SK-N-DZ (cell line): Measurements from ENCODE around the gene PBX3. TPM values are rescaled to one million over a fixed set of nuclear protein-coding genes. Genes with fewer than 3 reads are reported as not detected.

Experiments
- DNase-seq: peaks from one replicate; pipeline ENCODE4 v3.0.0-alpha.2; 2015; ENCODE audit warnings: low spot score
- polyA plus RNA-seq, 2 experiments: library from polyadenylated mRNA; depleted of rRNA; stranded (reverse); fragments of >200 nt; gene quantifications; 2 replicates each; pipeline ENCODE4 v1.2.3, GENCODE V29; 2014

Gene PBX3
- polyA plus RNA-seq (2014; cell fraction: cytosol; rRNA removed) = 51.4 and 62.6 TPM in 2 replicates
- polyA plus RNA-seq (2014; cell fraction: nucleus; rRNA removed) = 33.8 and 57.4 TPM in 2 replicates

DNA sequence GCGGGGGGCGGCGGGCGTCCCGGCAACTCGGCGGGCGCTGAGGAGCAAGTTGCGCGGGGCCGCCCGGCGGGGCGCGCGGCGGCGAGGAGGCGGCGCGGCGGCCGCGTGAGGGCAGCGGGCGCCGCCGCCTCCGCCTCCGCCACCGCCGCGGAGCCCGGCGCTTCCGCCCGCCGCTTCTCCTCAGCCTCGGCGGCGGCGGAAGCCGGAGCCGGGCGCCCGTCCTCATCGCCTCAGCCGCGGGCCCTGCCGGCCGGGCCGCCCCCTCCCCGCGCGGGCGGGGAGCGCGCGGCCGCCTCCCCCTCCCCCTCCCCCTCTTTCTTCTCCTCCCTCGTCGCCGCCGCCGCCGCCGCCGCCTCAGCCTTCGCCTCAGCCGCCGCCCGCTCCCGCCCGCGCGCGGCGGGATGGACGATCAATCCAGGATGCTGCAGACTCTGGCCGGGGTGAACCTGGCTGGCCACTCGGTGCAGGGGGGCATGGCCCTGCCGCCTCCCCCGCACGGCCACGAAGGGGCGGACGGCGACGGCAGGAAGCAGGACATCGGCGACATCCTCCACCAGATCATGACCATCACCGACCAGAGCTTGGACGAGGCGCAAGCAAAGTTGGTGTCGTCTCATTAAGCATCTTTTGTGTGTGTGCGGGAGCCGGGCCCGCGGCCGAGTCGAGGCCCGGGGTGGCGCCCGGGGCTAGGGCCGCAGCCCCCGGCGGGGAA is at the start of gene PBX3:
PBX3 (plus strand) TSS at position 321 of the 712 bp plus-strand sequence.
- DNase-seq = peak; percentile 51

DNA sequence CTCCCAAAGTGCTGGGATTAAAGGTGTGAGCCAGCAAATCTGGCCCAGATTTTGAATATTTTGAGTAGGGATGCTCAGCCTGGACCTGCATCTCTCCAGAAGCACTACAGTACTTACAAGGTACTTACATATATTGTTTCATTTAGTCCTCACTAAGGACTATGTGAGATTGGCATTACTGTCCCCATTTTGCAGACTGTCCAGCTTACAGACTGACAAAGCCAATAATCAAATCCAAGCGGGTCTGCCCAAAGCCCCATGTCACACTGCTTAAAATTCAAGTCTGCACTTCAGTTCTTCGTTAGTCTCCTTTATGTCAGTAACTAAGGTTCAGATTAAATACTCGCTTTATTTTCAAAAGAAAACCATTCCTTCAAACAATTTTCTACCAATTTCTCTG is 47.3 kb upstream of the PBX3 start:
- no peak for DNase-seq

DNA sequence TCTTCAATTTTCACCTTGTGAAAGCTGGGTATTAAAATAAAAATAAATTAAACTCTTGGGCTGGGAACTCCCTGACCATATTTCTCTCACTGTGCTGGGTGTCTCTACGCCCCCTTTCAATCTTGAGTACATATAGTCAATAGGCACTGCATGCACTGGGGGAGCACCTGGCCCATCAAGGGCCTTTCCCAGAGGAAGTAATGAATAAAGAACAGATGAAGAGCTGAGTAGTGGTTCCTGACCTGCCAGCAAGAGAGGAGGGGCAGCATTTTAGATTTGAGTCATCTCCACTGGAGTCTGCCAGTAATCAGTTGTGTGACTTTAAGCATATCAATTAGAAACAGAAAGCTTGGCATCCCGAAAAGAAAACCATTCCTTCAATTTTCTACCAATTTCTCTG is 46.4 kb upstream of the PBX3 start:
- no peak for DNase-seq

DNA sequence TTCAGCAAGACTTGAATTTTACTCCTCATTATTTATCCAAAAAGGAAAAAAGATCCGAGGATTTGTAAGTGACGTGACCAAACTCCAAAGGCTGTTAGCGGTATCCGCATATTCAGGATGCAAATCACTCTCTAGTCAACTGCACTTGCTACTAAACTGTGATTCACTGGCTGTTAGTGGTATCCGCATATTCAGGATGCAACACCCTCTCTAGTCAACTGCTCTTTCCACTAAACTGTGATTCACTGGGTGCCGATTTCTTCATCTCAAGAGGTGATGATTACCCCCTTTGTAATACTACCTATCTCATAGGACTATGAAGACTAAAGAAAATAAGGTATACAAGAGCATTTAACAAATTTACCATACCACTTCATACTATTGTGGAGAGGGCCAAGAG is 45.8 kb upstream of the PBX3 start:
- DNase-seq = no peak

DNA sequence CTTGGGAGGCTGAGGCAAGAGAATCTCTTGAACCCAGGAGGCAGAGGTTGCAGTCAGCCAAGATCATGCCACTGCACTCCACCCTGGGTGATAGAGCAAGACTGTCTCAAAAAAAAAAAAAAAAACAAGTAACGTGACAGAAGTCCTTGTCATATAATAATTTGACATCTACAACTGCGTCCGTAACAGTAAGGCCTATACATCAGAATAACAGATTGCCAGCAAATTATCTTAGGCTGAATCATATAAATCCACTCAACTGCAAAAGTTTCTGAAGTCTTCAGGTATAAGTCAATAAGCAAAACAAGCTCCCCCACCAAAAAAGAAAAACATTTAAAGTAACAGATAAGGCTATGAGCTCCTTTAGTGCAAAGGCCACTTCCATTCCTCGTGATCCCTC is 43.5 kb upstream of the PBX3 start:
- no peak for DNase-seq

DNA sequence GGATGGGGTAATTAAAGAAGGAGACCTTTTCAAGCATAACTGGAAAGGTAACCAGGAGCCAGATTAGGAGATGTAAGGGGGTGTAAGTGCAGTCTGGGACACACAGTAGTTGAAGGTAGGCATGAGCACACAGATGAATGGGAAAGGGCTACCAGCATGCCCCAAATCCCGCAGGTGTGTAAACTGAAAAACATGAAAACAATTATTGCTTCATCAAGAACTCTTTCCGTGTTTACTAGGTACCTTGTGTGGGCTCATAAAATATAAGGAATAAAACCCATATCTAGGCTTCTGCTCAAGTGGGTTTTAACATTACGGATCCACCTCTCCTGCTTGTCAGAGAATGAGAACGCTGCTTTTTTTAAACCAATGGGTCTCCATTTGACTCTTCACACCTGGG is 41.3 kb upstream of the PBX3 start:
- DNase-seq = no peak

DNA sequence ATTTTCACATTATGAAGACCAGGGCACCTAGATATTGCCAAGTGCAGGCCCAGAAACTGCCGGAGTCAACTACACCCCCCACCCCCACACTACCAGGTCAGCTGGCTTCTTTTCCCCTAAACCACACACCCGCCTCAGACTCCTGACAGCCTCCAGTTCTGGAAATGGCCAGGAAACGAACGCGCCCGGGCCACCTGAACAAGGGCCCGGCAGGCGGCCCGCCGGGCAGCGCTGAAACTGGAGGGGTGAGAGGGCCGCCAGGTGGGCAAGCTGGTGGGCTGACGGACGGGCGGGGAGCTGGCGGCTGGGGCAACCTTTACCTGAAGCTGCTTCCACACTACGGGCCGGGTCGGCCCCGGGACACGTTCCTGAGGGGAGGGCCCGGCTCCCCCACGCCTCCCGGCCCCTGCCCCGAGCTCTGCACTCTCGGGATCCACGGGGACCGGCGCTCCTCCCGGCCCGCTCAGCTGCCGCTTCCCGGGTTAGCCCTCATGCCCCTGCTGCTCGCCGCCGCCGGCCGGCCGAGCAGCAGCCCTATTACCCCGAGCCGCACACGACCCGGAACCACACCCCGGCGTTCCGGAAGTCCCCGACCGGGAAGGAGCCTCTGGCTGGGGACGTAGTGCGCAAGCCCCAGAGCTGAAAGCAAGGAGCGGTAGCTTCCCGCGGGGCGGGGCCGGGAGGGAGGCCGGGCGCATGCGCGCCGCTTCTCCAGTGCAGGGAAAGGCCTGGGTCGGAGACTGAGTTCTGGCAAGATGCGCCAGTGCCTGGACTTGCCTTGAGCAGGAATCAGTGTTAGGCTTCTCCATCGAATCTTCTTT is 40.3 kb upstream of the PBX3 start, which contains the start of gene MAPKAP1:
MAPKAP1 (minus strand) TSS at position 558 of the 821 bp plus-strand sequence. CDS start 34,634 bp downstream, outside the sequence.
- DNase-seq = peak; percentile 97

DNA sequence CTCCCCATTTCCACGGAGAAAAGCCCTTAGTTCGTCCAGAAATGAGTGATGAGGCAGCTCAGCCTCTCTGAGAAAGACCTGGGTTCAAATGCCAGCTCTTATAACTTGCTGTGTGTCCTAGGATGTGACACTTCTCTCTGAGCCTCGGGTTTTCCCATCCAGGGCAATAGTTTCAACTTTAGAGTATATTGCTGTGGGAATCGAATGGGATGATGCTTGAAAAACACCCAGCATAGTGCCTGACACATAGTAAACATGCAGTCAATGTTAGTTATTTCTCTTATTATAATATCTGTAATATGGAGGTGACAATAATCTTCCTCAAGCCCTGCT is 39.7 kb upstream of the PBX3 start:
- DNase-seq = no peak

DNA sequence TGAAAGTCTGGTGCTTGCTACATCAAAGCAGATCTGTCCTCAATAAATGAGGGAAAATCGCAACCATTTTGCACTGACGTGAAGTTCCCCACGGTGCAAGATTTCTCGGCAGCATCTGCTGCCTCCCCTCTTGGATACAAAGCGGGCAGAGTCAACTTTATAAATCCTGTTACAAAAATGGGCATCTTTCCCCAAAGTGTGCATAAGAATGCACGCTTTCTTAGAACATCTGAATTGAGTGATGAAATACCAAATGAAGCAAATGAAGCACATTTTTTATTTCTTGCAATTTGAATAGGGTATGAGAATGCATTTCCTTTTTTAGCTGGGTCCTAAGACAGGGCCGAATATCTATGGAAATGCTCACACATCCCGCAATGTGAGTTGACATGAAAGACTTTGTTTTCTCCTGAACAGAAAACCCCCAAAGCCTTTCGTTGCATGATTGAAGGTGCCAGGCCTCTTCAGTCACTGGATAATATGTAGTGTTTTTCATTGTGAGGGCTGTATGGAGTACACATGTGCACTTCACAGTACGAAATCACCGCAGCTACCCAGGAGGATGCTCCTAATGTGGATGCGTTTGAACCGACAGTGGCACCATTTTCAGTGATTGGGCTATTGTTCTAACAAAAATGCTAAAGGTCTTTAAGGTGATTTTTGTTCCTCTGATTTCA is 20.6 kb upstream of the PBX3 start:
- DNase-seq = no peak

DNA sequence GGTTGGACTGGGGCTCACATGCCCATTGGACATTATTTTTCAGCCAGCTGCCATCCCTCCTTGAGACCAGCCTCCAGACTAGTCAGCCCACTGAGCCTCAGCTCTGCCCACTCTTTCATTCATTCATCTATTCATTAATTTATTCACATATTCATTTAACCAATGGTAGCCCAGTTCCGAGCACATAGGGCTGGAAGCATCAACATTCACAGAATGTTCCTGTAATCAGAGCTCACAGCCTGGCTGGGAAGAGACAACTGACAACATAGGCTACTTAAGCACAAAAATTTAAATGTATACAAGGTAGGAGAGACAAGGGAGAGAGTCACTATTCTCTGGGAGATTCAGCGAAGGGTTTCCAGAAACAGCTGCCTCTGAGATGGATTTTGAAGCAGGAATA is 17.0 kb upstream of the PBX3 start:
- DNase-seq = no peak

DNA sequence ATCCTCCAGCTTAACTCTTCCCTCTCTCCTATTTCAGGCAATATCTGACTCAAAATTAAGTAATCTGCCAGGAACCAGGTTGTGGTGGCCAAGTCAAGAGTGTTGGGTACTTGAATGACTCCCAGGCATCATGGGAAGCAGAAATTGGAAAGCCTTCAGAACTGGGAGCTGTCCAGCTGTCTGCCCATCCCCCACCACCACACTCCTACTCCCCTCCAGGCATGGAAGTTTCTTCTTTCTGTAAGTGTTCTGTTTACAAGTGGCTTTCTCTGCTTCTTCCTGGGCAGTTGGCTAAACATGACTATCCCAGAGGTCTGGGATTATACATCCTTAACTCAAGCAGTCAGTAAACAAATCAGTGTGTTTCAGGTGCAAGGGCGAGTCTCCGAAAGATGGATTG is 14.6 kb upstream of the PBX3 start:
- DNase-seq = no peak

DNA sequence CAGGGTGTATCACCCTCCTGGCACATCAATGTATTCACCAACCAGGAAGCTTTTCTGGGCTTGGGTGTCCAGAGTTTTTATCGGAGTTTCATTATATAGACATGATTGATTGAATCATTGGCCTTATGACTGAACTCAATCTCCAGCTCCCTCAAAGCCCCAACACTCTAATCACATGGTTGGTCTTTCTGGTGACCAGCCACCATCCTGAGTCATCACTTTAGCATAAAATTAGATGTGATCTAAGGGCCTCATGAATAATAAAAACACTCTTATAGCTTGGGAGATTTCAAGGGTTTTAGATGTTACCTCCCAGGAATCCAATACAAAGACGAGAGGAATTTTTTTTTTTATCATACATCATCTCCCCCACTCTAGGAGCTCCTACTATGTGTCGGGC is 7.7 kb upstream of the PBX3 start:
- no peak for DNase-seq

DNA sequence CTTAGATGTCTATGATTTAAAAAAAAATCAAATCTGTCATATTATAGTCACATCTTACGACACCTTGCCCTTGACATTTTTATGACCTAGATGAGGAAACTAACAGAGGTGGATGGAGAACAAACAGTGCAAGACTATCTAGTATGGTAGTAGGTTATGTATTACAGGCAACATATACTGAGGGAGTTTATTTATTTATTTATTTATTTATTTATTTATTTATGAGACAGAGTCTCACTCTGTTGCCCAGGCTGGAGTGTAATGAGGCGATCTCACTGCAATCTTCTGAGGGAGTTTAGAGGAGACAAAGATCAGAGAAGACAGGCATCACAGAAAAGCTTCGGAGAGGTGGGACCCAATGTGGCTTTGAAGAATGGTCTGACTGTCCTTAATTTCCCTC is 4.5 kb upstream of the PBX3 start:
- DNase-seq = no peak

DNA sequence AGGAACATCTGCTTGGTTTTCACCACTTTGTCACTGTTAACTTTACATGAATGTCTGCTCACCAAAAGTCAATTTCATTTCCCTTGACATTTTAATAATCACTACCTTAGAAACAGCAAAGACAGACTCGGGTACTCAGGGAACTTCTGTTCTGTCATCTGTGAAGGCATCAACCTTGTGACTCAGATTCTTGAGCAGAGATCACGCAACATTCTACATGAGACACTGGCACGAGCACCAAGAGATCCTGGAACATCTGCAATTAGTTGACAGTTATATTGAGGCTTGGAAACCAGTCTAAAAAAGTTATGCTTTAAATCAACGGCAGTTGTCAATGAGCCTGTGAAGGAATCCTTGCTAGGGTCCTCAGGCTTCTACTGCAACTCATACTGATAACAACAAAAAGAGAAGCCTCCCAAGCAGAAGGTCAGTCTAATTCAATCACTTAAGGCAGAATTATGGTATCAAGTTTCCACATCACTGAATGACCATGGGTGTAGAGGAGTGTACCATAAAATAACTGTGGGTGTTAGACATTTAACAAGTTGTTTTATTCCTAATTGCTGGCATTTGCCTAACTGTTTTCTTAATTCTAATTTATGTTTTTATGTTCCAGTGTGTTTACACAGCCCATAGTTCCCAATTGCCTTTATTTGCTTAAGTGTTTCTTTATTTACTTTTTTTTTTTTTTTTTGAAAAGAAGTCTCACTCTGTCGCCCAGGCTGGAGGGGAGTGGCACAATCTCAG is 3.3 kb upstream of the PBX3 start:
- peak; percentile 70 for DNase-seq

DNA sequence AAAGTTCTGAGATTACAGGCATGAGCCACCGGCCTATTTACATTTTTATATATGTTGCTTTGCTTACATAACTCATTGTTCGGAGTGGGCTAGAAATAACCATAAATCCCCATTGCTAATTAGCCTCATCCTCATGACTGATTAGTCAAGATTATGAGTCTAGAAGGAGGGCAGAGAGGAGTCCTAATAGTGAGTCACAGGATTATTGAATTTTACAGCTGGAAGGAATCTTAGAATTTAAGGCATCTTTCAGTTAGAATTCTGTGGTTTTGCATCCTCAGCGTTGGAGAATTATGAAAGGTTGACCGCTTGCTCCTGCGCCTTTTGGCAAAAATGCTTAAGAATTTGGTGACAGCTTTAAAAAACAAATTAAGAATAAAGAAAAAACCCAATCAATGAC is 2.6 kb upstream of the PBX3 start:
- DNase-seq = no peak

DNA sequence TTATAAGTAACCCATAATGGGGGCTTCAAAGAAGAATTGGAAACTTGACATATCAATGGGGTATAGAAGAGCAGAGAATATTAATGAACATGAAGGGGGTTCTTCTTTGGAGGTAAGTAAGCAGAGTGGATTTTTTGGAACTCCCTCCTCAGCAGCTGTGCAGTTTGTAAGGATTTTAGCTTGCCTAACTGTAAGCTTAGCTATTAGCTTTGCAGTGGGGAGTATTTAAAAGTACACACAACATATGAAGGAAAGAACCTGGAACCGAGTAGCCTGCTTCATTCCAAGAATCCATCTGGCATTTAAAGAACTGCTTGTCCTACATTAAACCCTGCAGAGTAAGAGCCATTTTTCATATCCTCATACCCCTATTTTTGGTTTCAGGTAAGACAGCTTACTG is 2.2 kb upstream of the PBX3 start:
- DNase-seq = no peak

DNA sequence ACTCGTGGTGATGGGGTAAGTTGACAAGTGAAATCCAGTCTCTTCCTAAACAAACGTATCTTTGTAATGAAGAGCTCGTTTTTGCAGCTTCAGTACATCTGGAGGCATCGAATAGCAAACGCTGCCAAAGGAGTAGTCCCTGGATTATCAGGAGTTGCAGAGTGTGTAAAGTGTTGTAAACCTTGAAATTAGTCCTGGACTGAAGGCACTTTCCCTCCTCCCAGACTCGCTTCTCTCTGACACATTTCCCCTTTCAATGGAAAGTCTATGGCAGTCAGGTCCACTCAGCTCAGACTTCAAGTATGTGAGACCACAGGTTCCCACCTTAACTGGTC is 1.5 kb upstream of the PBX3 start:
- no peak for DNase-seq

DNA sequence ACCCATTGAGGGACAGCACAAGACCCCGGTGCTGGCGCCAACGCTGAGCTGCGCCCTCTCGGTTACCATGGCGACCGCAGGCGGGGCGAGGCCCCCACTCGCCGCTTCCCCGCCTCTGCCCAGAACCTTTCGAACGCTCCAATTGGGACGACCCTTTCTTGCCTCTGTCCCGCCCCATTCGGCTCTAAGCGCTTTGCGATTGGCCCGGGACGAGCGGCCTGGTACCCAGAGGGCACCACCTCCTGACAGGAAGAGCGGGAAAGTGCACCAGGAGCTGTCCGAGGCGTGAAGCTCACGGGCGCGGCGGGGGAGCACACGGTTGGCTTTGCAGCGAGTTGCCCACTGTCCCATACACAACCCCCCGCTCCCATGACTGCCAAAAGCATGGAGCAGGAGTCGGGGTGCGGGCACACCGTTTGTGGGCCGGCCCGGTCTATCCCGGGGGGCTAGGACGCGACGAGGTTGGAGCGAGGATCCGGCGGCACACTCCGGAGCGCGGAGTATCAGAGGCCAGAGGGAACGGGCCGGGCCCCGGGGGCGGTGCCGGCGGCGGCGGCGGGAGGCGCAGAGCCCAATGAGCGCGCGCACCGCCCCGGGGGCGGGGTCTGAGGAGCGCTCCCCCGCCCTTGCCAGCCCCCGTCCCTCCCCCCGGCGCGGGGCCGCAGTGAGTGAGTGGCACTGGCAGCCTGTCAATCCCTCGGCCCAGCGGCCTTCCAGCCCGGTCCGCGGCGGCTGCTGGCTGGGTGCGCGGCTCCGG is 978 bp upstream of the PBX3 start:
- peak; percentile 99 for DNase-seq

DNA sequence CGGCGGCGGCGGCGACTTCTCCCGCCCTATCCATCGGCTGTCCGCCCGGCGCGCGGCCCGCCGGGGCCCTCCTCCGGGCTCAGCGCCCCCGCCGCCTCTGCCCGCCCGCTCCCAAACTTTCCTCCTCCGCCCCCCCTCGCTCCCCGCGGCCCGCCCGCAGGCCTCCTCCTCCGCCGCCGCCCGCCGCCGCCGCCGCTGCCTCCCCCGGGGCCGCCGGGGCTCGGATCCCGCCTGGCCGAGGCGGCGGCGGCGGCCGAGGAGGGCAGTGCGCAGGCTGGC is 460 bp upstream of the PBX3 start:
- DNase-seq = no peak

DNA sequence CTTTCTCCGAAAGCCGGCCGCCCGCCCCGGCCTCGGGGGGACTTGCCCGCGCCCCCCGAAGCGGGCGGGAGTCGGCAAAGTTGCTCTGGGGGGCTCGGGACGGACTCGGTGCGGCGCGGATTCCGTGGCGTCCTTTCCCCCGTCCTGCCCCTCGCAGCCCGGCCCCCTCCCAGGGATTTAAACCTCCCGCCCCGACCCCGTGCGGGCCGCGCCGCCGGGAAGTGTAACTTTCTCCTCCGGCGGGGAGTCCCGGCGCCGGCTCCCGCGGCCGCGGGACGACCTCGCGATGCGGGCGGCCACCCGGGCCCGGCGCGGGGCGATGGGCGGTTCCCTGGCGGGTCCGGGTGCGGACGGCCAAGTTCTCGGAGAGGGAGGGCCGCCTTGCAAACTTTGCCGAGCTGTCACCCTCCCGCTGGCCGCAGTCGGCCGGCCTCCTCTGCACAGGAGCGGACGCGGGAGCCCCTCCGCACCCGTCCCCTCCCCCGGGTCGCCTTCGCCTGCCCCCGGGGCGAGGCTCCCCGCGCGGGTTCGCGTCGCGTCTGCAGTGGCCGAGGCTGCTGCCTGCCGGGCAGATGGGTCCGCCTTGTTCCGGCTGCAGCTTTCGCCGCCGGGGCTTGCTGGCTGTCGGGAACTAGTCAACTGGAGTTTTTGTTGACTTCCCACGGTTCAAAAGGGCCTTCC is 732 bp downstream of the PBX3 start:
- no peak for DNase-seq
